HG03175 (cell line): Measurements from ENCODE around the gene SNTG2.
"Not testable (repeated sequence)": the region's sequence is repeated elsewhere in the genome, so short reads cannot be mapped to it uniquely, and the experiment has no call there.

Experiments
- ATAC-seq: cut with Tn5 transposase; IDR thresholded peaks from one replicate; pipeline ENCODE4 v1.9.1; 2021; ENCODE audit warnings: mild to moderate bottlenecking, moderate library complexity; ENCODE audit not compliant: unreplicated experiment

SNTG2 gene

GRCh38 chr2:1400943-1401735 is 450.5 kb downstream of the SNTG2 start:
- no peak for ATAC-seq

GRCh38 chr2:1402064-1402463 is 451.4 kb downstream of the SNTG2 start:
- ATAC-seq: no peak

GRCh38 chr2:1403565-1403964 is 452.9 kb downstream of the SNTG2 start:
- ATAC-seq: no peak

- ATAC-seq: no peak
Measured at GRCh38 chr2:1405124-1405523, 454.5 kb downstream of the SNTG2 start.

GRCh38 chr2:1405967-1406366 is 455.3 kb downstream of the SNTG2 start:
- no peak for ATAC-seq

- ATAC-seq: no peak
Measured at GRCh38 chr2:1406434-1406833, 455.8 kb downstream of the SNTG2 start.

DNA sequence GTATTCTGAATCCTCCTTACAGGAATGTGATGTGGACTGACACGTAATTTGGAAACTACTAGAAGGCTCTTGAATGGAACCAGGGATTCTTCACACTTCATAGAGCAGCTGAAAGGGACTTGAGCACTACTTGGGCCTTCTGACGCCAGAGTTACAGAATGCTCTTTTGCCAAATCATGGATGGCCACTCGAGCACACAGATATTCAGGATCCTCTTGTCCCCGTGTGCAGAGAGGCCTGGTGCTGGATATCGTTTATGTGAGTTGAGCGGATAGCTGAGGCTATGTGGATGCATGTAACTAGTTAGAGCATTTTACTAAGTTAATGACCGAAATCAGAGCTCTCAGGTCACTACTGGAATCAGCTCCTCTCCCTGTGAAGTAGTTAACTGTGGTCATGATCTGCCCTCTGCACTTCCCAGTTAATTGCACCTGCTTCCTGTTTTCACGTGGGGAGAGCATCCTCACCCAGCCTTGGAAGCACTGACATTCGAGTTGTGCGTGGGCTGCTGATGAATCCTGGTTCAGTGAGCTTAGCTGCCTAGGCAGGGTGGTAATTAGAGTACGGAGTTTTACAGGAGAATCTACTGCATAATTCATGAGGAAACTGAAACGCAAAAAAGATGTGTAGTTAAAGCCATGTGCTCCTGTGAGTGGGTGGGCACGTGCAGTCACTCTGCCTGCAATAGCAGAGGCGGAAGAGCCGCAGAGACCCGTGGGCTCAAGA is 457.5 kb downstream of the SNTG2 start:
- ATAC-seq: no peak

DNA sequence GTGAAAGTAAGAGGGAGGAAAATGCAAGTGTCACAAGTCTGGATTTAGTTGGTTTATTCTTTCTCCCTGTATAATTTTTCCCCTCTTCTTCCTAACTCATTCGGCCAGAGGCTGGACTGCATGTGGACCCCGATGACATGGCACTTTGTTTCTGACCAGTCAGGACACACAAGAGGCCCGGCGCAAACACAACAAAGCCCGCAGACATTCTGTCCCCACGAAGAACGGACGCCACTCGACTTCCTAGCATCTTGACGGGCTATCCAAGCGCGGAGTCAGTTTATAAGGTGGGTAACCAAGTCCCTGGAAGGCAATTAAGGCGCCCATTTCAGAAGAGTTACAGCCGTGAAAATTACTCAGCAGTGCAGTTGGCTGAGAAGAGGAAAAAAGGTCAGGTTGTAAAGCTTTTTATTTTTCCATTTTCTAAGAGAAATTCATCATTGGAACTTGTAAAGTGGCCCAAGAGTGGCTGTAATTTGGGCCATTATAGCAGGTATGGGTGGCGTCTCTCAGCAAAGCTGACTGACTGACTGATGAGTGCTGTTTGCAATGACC is 462.6 kb downstream of the SNTG2 start, which contains the start of gene TPO:
Gene TPO (plus strand): TSS at position 308 of the 555 bp plus-strand sequence. CDS start 946 bp downstream, outside the sequence.
- ATAC-seq: no peak

DNA sequence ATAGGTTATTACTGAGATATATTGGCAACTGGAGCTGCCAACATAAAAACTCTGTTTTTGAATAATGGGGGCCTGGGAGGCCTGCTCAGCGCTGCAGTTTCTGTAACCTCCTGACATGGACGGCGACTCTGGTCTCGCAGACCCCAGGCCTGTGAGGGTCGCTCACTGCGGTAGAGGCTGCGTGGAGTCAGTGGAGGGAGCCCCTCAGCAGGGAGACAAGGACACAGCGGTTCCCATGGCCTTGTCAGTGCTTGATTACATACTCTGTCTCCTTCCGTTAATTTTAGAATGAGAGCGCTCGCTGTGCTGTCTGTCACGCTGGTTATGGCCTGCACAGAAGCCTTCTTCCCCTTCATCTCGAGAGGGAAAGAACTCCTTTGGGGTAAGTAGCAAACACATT is 463.5 kb downstream of the SNTG2 start:
- ATAC-seq: no peak

DNA sequence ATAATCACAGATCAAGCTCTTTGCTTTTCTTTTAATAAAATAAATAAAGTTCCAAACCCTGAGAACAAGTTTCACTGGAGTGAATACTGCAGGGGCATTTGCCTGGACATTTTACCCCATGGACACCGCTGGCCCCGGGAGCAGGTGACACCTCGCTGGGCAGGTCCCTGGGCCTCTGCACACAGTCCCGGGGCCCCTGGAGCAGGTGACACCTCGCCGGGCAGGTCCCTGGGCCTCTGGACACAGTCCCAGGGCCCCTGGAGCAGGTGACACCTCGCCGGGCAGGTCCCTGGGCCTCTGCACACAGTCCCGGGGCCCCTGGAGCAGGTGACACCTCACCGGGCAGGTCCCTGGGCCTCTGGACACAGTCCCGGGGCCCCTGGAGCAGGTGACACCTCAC is 464.3 kb downstream of the SNTG2 start:
- not testable (repeated sequence) for ATAC-seq

- no peak for ATAC-seq
Measured at GRCh38 chr2:1415501-1415900, 464.9 kb downstream of the SNTG2 start.
